ENCODE data around the gene TUT4. TPM values are rescaled to one million over a fixed set of nuclear protein-coding genes. Genes with fewer than 3 reads are reported as not detected.

The TUT4 gene
- total RNA-seq, 2 donors from 2014 or later, result 20.0 to 27.4 TPM

GRCh38 chr1:52424231-52424636, 128.7 kb downstream of the TUT4 start:
- H3K36me3 ChIP-seq, result no peaks in the 10 kb centered on the region
- H3K9me3 ChIP-seq, result no peaks in the 10 kb centered on the region
- no peak overlapping the region for H3K27ac ChIP-seq
- no peak for DNase-seq
- H3K4me3 ChIP-seq, result no peak overlapping the region
- intact Hi-C loops (cut with DNase I), result no loop called here
- no peaks in the 10 kb centered on the region for H3K27me3 ChIP-seq
- no peaks in the 10 kb centered on the region for H3K4me1 ChIP-seq
- no peak overlapping the region for H3K9ac ChIP-seq (ENCODE audit: low read depth in 2 of 2, low read length in 2 of 2)
- no peak for TF ChIP-seq CTCF (IDR thresholded peaks at IDR 0.05)

- intact Hi-C loops (cut with DNase I), result no loop called here
- H3K27me3 ChIP-seq, result no peaks in the 10 kb centered on the region
- H3K4me3 ChIP-seq, result no peak overlapping the region
- no peaks in the 10 kb centered on the region for H3K4me1 ChIP-seq
- H3K9me3 ChIP-seq, result no peaks in the 10 kb centered on the region
- TF ChIP-seq CTCF (IDR thresholded peaks at IDR 0.05), result no peak
- H3K9ac ChIP-seq (ENCODE audit: low read depth in 2 of 2, low read length in 2 of 2), result no peak overlapping the region
- peaks cover 2% of the 10 kb centered on the region for H3K36me3 ChIP-seq
- H3K27ac ChIP-seq, result no peak overlapping the region
- DNase-seq, result no peak
These were observed 129.1 kb downstream of the TUT4 start for GRCh38 chr1:52423771-52424170.

- intact Hi-C loops (cut with DNase I), result no loop called here
- no peak for DNase-seq
- no peaks in the 10 kb centered on the region for H3K9me3 ChIP-seq
- no peak for TF ChIP-seq CTCF (IDR thresholded peaks at IDR 0.05)
- no peaks in the 10 kb centered on the region for H3K4me1 ChIP-seq
- no peak overlapping the region for H3K9ac ChIP-seq (ENCODE audit: low read depth in 2 of 2, low read length in 2 of 2)
- H3K27me3 ChIP-seq, result no peaks in the 10 kb centered on the region
- H3K36me3 ChIP-seq, result peaks cover 7% of the 10 kb centered on the region
- H3K27ac ChIP-seq, result no peak overlapping the region
- H3K4me3 ChIP-seq, result no peak overlapping the region
These were observed 129.8 kb downstream of the TUT4 start for GRCh38 chr1:52423055-52423454.

GRCh38 chr1:52420713-52421112, 132.2 kb downstream of the TUT4 start:
- no peak overlapping the region for H3K4me3 ChIP-seq
- TF ChIP-seq CTCF (IDR thresholded peaks at IDR 0.05), result no peak

GRCh38 chr1:52416811-52417210, 136.1 kb downstream of the TUT4 start:
- no peaks in the 10 kb centered on the region for H3K9me3 ChIP-seq
- no peaks in the 10 kb centered on the region for H3K27me3 ChIP-seq
- H3K27ac ChIP-seq, result no peak overlapping the region
- H3K36me3 ChIP-seq, result peaks cover 21% of the 10 kb centered on the region
- H3K9ac ChIP-seq (ENCODE audit: low read depth in 2 of 2, low read length in 2 of 2), result no peak overlapping the region
- no peak overlapping the region for H3K4me3 ChIP-seq
- TF ChIP-seq CTCF (IDR thresholded peaks at IDR 0.05), result no peak
- intact Hi-C loops (cut with DNase I), result no loop called here
- DNase-seq, result no peak
- no peaks in the 10 kb centered on the region for H3K4me1 ChIP-seq

More at GRCh38 chr1:52420713-52421112, 132.2 kb downstream of the TUT4 start:
- Histone ChIP-seq H3K27ac (no peak overlapping the region), H3K36me3 (peaks cover 11% of the 10 kb centered on the region), H3K27me3 (no peaks in the 10 kb centered on the region), H3K9ac (ENCODE audit: low read depth in 2 of 2, low read length in 2 of 2) (no peak overlapping the region), H3K4me1 (no peaks in the 10 kb centered on the region), H3K9me3 (no peaks in the 10 kb centered on the region)
- intact Hi-C loops (cut with DNase I), result no loop called here
- no peak for DNase-seq

- Histone ChIP-seq H3K4me3 (no peak overlapping the region), H3K9ac (ENCODE audit: low read depth in 2 of 2, low read length in 2 of 2) (no peak overlapping the region), H3K36me3 (peaks cover 34% of the 10 kb centered on the region), H3K27me3 (no peaks in the 10 kb centered on the region), H3K27ac (no peak overlapping the region), H3K4me1 (no peaks in the 10 kb centered on the region), H3K9me3 (no peaks in the 10 kb centered on the region)
- intact Hi-C loops (cut with DNase I), result no loop called here
- no peak for TF ChIP-seq CTCF (IDR thresholded peaks at IDR 0.05)
- no peak for DNase-seq
These were observed 137.9 kb downstream of the TUT4 start for GRCh38 chr1:52414942-52415341.

All from colonic mucosa (tissue), 4 donors.